HCT116 (cell line): ENCODE results near the gene SNED1. TPM values are rescaled to one million over a fixed set of nuclear protein-coding genes. Genes with fewer than 3 reads are reported as not detected.

Source experiments
- ATAC-seq: fragments of 200-7000 bp; cut with Tn5 transposase; 2 replicates; pipeline ENCODE4 v1.9.1; 2020; ENCODE audit warnings: mild to moderate bottlenecking, moderate library complexity
- BruUV-seq: library from RNA; stranded (reverse); fragments of 400-500 nt; replicated peaks from 2 replicates; lab custom pipeline; 2021; lab: Mats Ljungman, UMichigan
- CTCF ChIA-PET: fragments of 300-600 bp; sonication (Branson Sonifier 250); formaldehyde crosslinking; loops from one replicate; lab custom pipeline; 2021; ENCODE audit warnings: antibody characterized with exemption; lab: Charles Lee
- POLR2A ChIA-PET: fragments of 300-600, 350-600 bp; sonication (Branson Sonifier 250); formaldehyde crosslinking; loops from one replicate; lab custom pipeline; 2021; ENCODE audit warnings: antibody characterized with exemption; lab: Charles Lee
- RAD21 ChIA-PET, 2 experiments: fragments of 300-600 bp; sonication (Branson Sonifier 250); formaldehyde crosslinking; loops; one replicate each; lab custom pipeline; 2023; ENCODE audit warnings: low total read pairs in 2 of 2; ENCODE audit not compliant: uncharacterized antibody in 2 of 2, unreplicated experiment in 2 of 2, low non-redundant PET in 1 of 2; lab: Charles Lee
- DNase-seq: peaks from one replicate; pipeline ENCODE4 v3.0.0-alpha.2; 2010; ENCODE audit warnings: low read depth, low spot score
- H2AFZ ChIP-seq: fragments of 200-600 bp; shearing (Covaris generic), sonication (generic); 2 replicates; pipeline ENCODE4 v1.6.1; 2017; ENCODE audit warnings: low read depth, mixed run types, mixed read lengths, antibody characterized with exemption, low read length; ENCODE audit not compliant: poor library complexity, severe bottlenecking
- H3K27ac ChIP-seq: 2 replicates; pipeline ENCODE4 v1.5.1; 2012; ENCODE audit warnings: low read depth, low read length
- H3K27me3 ChIP-seq: fragments of 200-600 bp; sonication (generic); 2 replicates; pipeline ENCODE4 v1.6.1; 2016; ENCODE audit warnings: mixed run types, low read length, mixed read lengths; ENCODE audit not compliant: insufficient read depth
- H3K36me3 ChIP-seq, 2 experiments: fragments of 200-500 bp in 1 of 2; fragments of 200-600 bp in 1 of 2; sonication (Bioruptor generic) in 1 of 2; sonication (generic) in 1 of 2; 2 replicates each; pipeline versions ENCODE4 v1.5.1 to v1.6.1; 2014 to 2016; ENCODE audit warnings: low read length in 2 of 2, inconsistent platforms in 1 of 2, mixed read lengths in 1 of 2, mixed run types in 1 of 2; ENCODE audit not compliant: insufficient read depth in 2 of 2, control insufficient read depth in 1 of 2
- H3K4me1 ChIP-seq, 2 experiments: fragments of 200-600 bp in 1 of 2; sonication (generic) in 1 of 2; 2 replicates each; pipeline versions ENCODE4 v1.5.1 to v1.6.1; 2012 to 2017; ENCODE audit warnings: low read length in 2 of 2, inconsistent platforms in 1 of 2, mild to moderate bottlenecking in 1 of 2, mixed read lengths in 1 of 2, mixed run types in 1 of 2, moderate library complexity in 1 of 2; ENCODE audit not compliant: insufficient read depth in 2 of 2, control insufficient read depth in 1 of 2
- H3K4me2 ChIP-seq: fragments of 200-600 bp; sonication (generic); 2 replicates; pipeline ENCODE4 v1.6.1; 2017; ENCODE audit warnings: mixed run types, low read length, mixed read lengths
- H3K4me3 ChIP-seq, 2 experiments: fragments of 200-600 bp in 1 of 2; sonication (generic) in 1 of 2; replicated peaks in 1 of 2; 2 replicates each; pipeline ENCODE4 v1.5.1; 2011 to 2016; ENCODE audit warnings: low read length in 2 of 2, control low read depth in 1 of 2, low read depth in 1 of 2, mild to moderate bottlenecking in 1 of 2, mixed read lengths in 1 of 2, mixed run types in 1 of 2
- H3K79me2 ChIP-seq: fragments of 200-600 bp; sonication (generic); 2 replicates; pipeline ENCODE4 v1.6.1; 2017; ENCODE audit warnings: mild to moderate bottlenecking, mixed run types, low read length, moderate library complexity, mixed read lengths; ENCODE audit not compliant: insufficient read depth
- H3K9ac ChIP-seq: fragments of 200-600 bp; sonication (generic); 2 replicates; pipeline ENCODE4 v1.6.1; 2016; ENCODE audit warnings: low read length, mixed read lengths
- H3K9me2 ChIP-seq: fragments of 200-600 bp; sonication (generic), shearing (Covaris generic); 2 replicates; pipeline ENCODE4 v1.6.1; 2017; ENCODE audit warnings: mixed run types, mild to moderate bottlenecking, moderate library complexity; ENCODE audit not compliant: insufficient read depth
- H3K9me3 ChIP-seq, 2 experiments: fragments of 200-500 bp in 1 of 2; fragments of 200-600 bp in 1 of 2; sonication (Bioruptor generic) in 1 of 2; sonication (generic) in 1 of 2; 2 replicates each; pipeline ENCODE4 v1.6.1; 2014 to 2017; ENCODE audit warnings: low read length in 2 of 2, mixed read lengths in 2 of 2, inconsistent platforms in 1 of 2, low read depth in 1 of 2, mild to moderate bottlenecking in 1 of 2, mixed run types in 1 of 2, moderate library complexity in 1 of 2; ENCODE audit not compliant: control insufficient read depth in 1 of 2, insufficient read depth in 1 of 2
- H4K20me1 ChIP-seq: fragments of 200-600 bp; sonication (generic), shearing (Covaris generic); 2 replicates; pipeline ENCODE4 v1.6.1; 2017; ENCODE audit warnings: mixed run types, mild to moderate bottlenecking, moderate library complexity; ENCODE audit not compliant: insufficient read depth
- CBX3 ChIP-seq: IDR thresholded peaks from 2 replicates; pipeline ENCODE4 v1.6.1; 2012; ENCODE audit warnings: low read depth
- CEBPB ChIP-seq: IDR thresholded peaks from 2 replicates; pipeline ENCODE4 v1.6.1; 2012; ENCODE audit warnings: low read depth
- EGR1 ChIP-seq: IDR thresholded peaks from 2 replicates; pipeline ENCODE4 v1.6.1; 2012; ENCODE audit warnings: low read depth
- ELF1 ChIP-seq: IDR thresholded peaks from 2 replicates; pipeline ENCODE4 v1.6.1; 2012; ENCODE audit warnings: low read depth, borderline replicate concordance
- EZH2 ChIP-seq: fragments of 200-600 bp; sonication (generic); IDR thresholded peaks from 2 replicates; pipeline ENCODE4 v1.6.1; 2017; ENCODE audit warnings: antibody characterized with exemption, mixed run types
- FOSL1 ChIP-seq: IDR thresholded peaks from 2 replicates; pipeline ENCODE4 v1.6.1; 2012; ENCODE audit warnings: low read depth
- POLR2A ChIP-seq: IDR thresholded peaks from 2 replicates; pipeline ENCODE4 v1.7.0; 2011; ENCODE audit warnings: borderline replicate concordance; ENCODE audit not compliant: insufficient read depth, insufficient read length; ENCODE audit errors: extremely low read depth
- TCF7L2 ChIP-seq: IDR thresholded peaks from 2 replicates; pipeline ENCODE4 v1.7.0; 2011; ENCODE audit warnings: borderline replicate concordance, inconsistent platforms; ENCODE audit not compliant: insufficient read depth, insufficient read length; ENCODE audit errors: extremely low read depth
- intact Hi-C: fragments of 100-400 bp; cut with micrococcal nuclease; formaldehyde crosslinking; loops from 2 replicates; pipeline ENCODE4 v1.10.0; 2022
- total RNA-seq: library from RNA; stranded (reverse); gene quantifications from one replicate; pipeline ENCODE4 v1.2.1, GENCODE V29; 2021; ENCODE audit not compliant: unreplicated experiment
- TF ChIP-seq, protein P1 (sequence below): IDR thresholded peaks from 2 replicates; pipeline ENCODE4 v1.6.1; 2012; ENCODE audit warnings: low read depth
- TF ChIP-seq, protein P2 (sequence below): IDR thresholded peaks from 2 replicates; pipeline ENCODE4 v1.6.1; 2012
- TF ChIP-seq, protein P3 (sequence below): IDR thresholded peaks from 2 replicates; pipeline ENCODE4 v1.6.1; 2012

SNED1 gene
- total RNA-seq, 1 experiment from 2014 or later, result 9.6 TPM

DNA sequence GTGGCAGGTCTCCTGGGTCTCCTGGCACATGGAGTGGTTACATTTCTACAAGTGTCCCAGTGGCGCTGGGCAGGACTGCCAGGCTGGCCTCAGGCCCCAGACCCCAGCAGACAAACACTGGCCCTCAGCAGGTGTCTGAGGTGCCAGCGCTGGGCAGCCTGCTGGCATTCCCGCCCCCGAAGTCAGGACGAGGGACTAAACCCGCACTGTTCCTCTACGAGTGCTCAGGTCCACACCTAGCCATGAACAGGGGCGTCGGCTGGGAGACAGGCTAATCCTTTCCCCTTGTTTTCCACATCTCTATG lies 12.8 kb downstream of the SNED1 start:
- ChIA-PET CTCF (no interaction called here), RAD21 (no interaction called here), POLR2A (no interaction called here)
- Histone ChIP-seq H3K4me1 (no peaks in the 10 kb centered on the region; a peak in 1 of 4 replicates), H3K27me3 (no peaks in the 10 kb centered on the region), H3K27ac (no peak overlapping the region), H2AFZ (no peak overlapping the region), H4K20me1 (no peaks in the 10 kb centered on the region), H3K4me3 (no peak overlapping the region), H3K79me2 (no peaks in the 10 kb centered on the region), H3K9ac (no peak overlapping the region), H3K9me3 (peaks cover 0 to 4% of the 10 kb centered on the region in 2 experiments; a peak in 1 of 4 replicates), H3K4me2 (no peak overlapping the region), H3K36me3 (no peaks in the 10 kb centered on the region), H3K9me2 (no peaks in the 10 kb centered on the region)
- no TSS peak for BruUV-seq
- no peak for ATAC-seq
- no peak for DNase-seq
- TF ChIP-seq, protein P1, sequence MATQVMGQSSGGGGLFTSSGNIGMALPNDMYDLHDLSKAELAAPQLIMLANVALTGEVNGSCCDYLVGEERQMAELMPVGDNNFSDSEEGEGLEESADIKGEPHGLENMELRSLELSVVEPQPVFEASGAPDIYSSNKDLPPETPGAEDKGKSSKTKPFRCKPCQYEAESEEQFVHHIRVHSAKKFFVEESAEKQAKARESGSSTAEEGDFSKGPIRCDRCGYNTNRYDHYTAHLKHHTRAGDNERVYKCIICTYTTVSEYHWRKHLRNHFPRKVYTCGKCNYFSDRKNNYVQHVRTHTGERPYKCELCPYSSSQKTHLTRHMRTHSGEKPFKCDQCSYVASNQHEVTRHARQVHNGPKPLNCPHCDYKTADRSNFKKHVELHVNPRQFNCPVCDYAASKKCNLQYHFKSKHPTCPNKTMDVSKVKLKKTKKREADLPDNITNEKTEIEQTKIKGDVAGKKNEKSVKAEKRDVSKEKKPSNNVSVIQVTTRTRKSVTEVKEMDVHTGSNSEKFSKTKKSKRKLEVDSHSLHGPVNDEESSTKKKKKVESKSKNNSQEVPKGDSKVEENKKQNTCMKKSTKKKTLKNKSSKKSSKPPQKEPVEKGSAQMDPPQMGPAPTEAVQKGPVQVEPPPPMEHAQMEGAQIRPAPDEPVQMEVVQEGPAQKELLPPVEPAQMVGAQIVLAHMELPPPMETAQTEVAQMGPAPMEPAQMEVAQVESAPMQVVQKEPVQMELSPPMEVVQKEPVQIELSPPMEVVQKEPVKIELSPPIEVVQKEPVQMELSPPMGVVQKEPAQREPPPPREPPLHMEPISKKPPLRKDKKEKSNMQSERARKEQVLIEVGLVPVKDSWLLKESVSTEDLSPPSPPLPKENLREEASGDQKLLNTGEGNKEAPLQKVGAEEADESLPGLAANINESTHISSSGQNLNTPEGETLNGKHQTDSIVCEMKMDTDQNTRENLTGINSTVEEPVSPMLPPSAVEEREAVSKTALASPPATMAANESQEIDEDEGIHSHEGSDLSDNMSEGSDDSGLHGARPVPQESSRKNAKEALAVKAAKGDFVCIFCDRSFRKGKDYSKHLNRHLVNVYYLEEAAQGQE, result no peak
- TF ChIP-seq FOSL1 (no peak), CBX3 (no peak), EZH2 (no peak), POLR2A (no peak), EGR1 (no peak), TCF7L2 (no peak), ELF1 (no peak), CEBPB (no peak)
- TF ChIP-seq, protein P2, sequence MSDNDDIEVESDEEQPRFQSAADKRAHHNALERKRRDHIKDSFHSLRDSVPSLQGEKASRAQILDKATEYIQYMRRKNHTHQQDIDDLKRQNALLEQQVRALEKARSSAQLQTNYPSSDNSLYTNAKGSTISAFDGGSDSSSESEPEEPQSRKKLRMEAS, result no peak
- TF ChIP-seq, protein P3, sequence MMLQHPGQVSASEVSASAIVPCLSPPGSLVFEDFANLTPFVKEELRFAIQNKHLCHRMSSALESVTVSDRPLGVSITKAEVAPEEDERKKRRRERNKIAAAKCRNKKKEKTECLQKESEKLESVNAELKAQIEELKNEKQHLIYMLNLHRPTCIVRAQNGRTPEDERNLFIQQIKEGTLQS, result no peak
- intact Hi-C loops, result no loop called here
